GM23248 (cell line): ENCODE data around the gene CACNA1C.

Experiments used
- EZH2 ChIP-seq: fragments of 200-600 bp; sonication (generic); IDR thresholded peaks from 2 replicates; pipeline ENCODE4 v1.6.1; 2018; ENCODE audit warnings: antibody characterized with exemption, mild to moderate bottlenecking; ENCODE audit not compliant: insufficient read depth, poor library complexity, severe bottlenecking
- EZH2phosphoT487 ChIP-seq: fragments of 200-600 bp; sonication (generic); IDR thresholded peaks from 2 replicates; pipeline ENCODE4 v1.6.1; 2018; ENCODE audit warnings: antibody characterized with exemption, moderate library complexity, mild to moderate bottlenecking, low read depth; ENCODE audit not compliant: insufficient read depth

DNA sequence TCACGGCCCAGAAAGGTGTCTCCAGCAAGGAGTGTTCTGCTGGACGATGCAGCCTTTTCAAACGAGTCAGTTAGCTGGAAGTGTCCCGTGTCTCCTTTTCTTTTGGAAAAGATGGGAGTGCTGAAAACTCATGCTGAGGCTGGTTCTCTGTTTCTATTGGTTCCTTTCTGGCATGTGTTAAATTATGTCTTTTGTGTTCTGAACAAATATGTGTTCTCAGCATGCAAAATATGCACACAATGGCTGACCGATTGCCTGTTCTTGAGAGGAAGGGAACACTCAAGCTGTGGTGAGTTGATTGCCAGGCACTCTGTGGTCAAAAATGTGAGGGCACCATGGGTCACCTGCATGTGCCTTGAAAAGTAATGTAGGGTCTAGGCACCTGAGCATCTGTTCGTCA, 181.3 kb downstream of the CACNA1C start:
- TF ChIP-seq EZH2phosphoT487 (no peak), EZH2 (no peak)
